K562 (cell line): ENCODE measurements around the gene ZNF627. TPM values are rescaled to one million over a fixed set of nuclear protein-coding genes. Genes with fewer than 3 reads are reported as not detected.
A peak's percentile ranks its signal among the peaks of the same experiment; 100 is the strongest.

Experiments
- GABPB1 ChIP-seq: sonication (generic); formaldehyde crosslinking; IDR thresholded peaks from 2 replicates; pipeline ENCODE4 v1.8.0; 2022; ENCODE audit warnings: mild to moderate bottlenecking, missing genetic modification reagents
- MXD1 ChIP-seq: fragments of 250-450 bp; sonication (Bioruptor Pico); IDR thresholded peaks from 2 replicates; pipeline ENCODE4 v1.8.0; 2021; ENCODE audit warnings: borderline replicate concordance, mild to moderate bottlenecking, moderate library complexity; ENCODE audit not compliant: poor library complexity, severe bottlenecking
- NCOR1 ChIP-seq: fragments of 450-650 bp; IDR thresholded peaks from 2 replicates; pipeline ENCODE4 v1.6.1; 2016; ENCODE audit warnings: mild to moderate bottlenecking, moderate library complexity
- NONO ChIP-seq, 2 experiments: fragments of 200-400 bp in 1 of 2; fragments of 450-650 bp in 1 of 2; formaldehyde crosslinking in 1 of 2; IDR thresholded peaks; 2 replicates each; pipeline ENCODE4 v1.6.1; 2017; ENCODE audit warnings: low read depth in 2 of 2, mild to moderate bottlenecking in 2 of 2, moderate library complexity in 2 of 2, low read length in 1 of 2
- RAD21 ChIP-seq, 2 experiments: fragments of 250-450 bp in 1 of 2; fragments of 450-650 bp in 1 of 2; sonication (Bioruptor Pico) in 1 of 2; formaldehyde crosslinking in 1 of 2; IDR thresholded peaks in 1 of 2; conservative IDR thresholded peaks in 1 of 2; 2 replicates each; pipeline versions ENCODE4 v1.4.0 to v1.8.0; 2020 to 2022; ENCODE audit warnings: mild to moderate bottlenecking in 2 of 2, moderate library complexity in 1 of 2
- SMAD4 ChIP-seq: fragments of 250-450 bp; sonication (Bioruptor Pico); conservative IDR thresholded peaks from 2 replicates; pipeline ENCODE4 v1.8.0; 2021; ENCODE audit warnings: inconsistent platforms, mild to moderate bottlenecking, moderate library complexity
- ZBTB11 ChIP-seq, 3 experiments: fragments of 200-800 bp in 1 of 3; fragments of 250-450 bp in 1 of 3; fragments of 450-650 bp in 1 of 3; sonication (Bioruptor Pico) in 1 of 3; sonication (Bioruptor generic) in 1 of 3; formaldehyde crosslinking in 1 of 3; IDR thresholded peaks; 2 replicates each; pipeline versions ENCODE4 v1.6.1 to v1.8.0; 2016 to 2022; ENCODE audit warnings: mild to moderate bottlenecking in 2 of 3, missing genetic modification characterization in 2 of 3, missing compliant biosample characterization in 1 of 3, moderate library complexity in 1 of 3
- ZNF174 ChIP-seq: fragments of 250-450 bp; sonication (Bioruptor Pico); IDR thresholded peaks from 2 replicates; pipeline ENCODE4 v1.4.0; 2020; ENCODE audit warnings: mild to moderate bottlenecking
- ZNF830 ChIP-seq: fragments of 250-450 bp; sonication (Bioruptor Pico); IDR thresholded peaks from 2 replicates; pipeline ENCODE4 v1.5.0; 2021; ENCODE audit warnings: mild to moderate bottlenecking
- polyA plus RNA-seq, 8 experiments: library from polyadenylated mRNA; depleted of rRNA in 4 of 8; stranded (reverse) in 5 of 8; unstranded in 3 of 8; fragments of >200 nt; fragmentation: Nextera tagmentation in 2 of 8; fragmentation: Illumina TruSeq in 1 of 8; extraction: Ambion mirVana in 2 of 8; extraction: Trizol in 1 of 8; gene quantifications; 2 replicates each; pipeline versions ENCODE4 v1.2.1 to v1.2.3, GENCODE V29; 2011 to 2014; ENCODE audit warnings: inconsistent platforms in 1 of 8, missing spikeins in 1 of 8
- total RNA-seq, 7 experiments: library from RNA; depleted of rRNA in 6 of 7; stranded (reverse); fragments of >200 nt in 6 of 7; fragmentation: Illumina TruSeq in 2 of 7; extraction: Trizol in 2 of 7; gene quantifications; 2 replicates each; pipeline versions ENCODE4 v1.2.1 to v1.2.3, GENCODE V29; 2011 to 2021; ENCODE audit warnings: low replicate concordance in 1 of 7
- TF ChIP-seq, protein P1 (sequence below): sonication (generic); formaldehyde crosslinking; IDR thresholded peaks from 2 replicates; pipeline ENCODE4 v1.4.0; 2020; ENCODE audit warnings: mild to moderate bottlenecking, missing genetic modification reagents
- TF ChIP-seq, protein P2 (sequence below): IDR thresholded peaks from 3 replicates; pipeline ENCODE4 v1.6.1; 2011; ENCODE audit warnings: borderline replicate concordance, mild to moderate bottlenecking, moderate library complexity; ENCODE audit not compliant: insufficient read length; ENCODE audit errors: extremely low read depth
- TF ChIP-seq, protein P3 (sequence below), 2 experiments: fragments of 200-800 bp in 1 of 2; sonication (Bioruptor generic) in 1 of 2; sonication (generic) in 1 of 2; formaldehyde crosslinking in 1 of 2; IDR thresholded peaks in 1 of 2; conservative IDR thresholded peaks in 1 of 2; 2 replicates each; pipeline versions ENCODE4 v1.5.0 to v1.6.1; 2016 to 2020; ENCODE audit warnings: missing compliant biosample characterization in 1 of 2, missing genetic modification characterization in 1 of 2, missing genetic modification reagents in 1 of 2

ZNF627 gene
- total and polyA plus RNA-seq, 9 of the 15 experiments (the other 6 are each of a cell fraction or from before 2014, with no cell fraction given): 6.4 to 19.9 (median 10.6) TPM

DNA sequence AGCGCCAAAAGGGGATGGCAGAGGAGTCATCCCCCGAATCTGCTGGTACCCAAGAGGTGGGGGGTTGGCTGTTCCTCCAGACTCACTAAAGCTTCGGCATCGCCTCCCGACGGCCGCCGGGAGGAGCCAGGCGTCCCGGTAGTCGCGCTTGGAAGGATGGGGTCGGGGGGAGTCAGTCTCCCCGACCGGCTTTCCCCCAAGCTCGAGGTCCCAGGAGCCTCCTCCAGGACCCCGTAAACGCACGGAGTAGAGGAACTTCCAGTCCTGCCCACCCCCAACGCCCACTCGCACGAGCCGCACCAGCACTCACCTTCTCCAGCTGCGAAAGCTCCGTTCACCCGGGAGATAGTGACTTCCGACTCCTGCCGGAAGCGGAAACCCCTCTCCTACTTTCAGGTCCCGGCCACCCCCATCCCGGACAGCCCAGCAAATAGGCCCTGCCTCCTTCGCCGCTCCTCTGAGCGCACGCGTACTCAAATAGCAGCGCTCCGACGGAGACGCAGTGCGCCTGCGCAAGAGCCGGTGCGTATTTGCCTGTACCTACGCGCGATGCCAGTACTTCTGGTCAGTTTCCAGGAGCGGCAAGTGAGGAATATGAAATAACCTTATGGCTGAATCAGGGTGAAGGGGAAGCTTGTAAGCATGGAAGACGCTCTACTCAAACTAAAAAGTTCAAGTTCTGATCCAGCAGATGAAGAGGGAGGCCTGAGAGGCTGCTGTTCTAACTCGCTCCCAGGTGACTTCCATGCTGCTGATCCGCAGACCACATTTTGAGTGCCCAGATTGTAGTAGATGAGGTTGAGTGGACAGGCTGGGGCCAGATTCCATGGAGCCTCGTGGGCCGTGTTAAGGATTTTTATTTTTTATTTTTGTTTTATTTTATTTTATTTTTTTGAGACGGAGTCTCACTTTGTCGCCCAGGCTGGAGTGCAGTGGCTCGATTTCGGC is 38.1 kb upstream of the ZNF627 start, which contains the start of gene ELOF1 (continued):
- TF ChIP-seq NCOR1: no peak
- TF ChIP-seq RAD21 (CRISPR knock-in tag; conservative IDR thresholded peaks at IDR 0.05 in 1 of 2, IDR thresholded peaks at IDR 0.05 in 1 of 2): peak in 1 of 2 experiments; percentile 30; a peak in 3 of 4 replicates
- peak in 2 of 3 experiments; percentile 33 to 89; a peak in 3 of 6 replicates for TF ChIP-seq ZBTB11 (CRISPR knock-in tag; IDR thresholded peaks at IDR 0.05)
- TF ChIP-seq, protein P1, sequence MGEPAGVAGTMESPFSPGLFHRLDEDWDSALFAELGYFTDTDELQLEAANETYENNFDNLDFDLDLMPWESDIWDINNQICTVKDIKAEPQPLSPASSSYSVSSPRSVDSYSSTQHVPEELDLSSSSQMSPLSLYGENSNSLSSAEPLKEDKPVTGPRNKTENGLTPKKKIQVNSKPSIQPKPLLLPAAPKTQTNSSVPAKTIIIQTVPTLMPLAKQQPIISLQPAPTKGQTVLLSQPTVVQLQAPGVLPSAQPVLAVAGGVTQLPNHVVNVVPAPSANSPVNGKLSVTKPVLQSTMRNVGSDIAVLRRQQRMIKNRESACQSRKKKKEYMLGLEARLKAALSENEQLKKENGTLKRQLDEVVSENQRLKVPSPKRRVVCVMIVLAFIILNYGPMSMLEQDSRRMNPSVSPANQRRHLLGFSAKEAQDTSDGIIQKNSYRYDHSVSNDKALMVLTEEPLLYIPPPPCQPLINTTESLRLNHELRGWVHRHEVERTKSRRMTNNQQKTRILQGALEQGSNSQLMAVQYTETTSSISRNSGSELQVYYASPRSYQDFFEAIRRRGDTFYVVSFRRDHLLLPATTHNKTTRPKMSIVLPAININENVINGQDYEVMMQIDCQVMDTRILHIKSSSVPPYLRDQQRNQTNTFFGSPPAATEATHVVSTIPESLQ (CRISPR knock-in tag): no peak
- TF ChIP-seq, protein P2, sequence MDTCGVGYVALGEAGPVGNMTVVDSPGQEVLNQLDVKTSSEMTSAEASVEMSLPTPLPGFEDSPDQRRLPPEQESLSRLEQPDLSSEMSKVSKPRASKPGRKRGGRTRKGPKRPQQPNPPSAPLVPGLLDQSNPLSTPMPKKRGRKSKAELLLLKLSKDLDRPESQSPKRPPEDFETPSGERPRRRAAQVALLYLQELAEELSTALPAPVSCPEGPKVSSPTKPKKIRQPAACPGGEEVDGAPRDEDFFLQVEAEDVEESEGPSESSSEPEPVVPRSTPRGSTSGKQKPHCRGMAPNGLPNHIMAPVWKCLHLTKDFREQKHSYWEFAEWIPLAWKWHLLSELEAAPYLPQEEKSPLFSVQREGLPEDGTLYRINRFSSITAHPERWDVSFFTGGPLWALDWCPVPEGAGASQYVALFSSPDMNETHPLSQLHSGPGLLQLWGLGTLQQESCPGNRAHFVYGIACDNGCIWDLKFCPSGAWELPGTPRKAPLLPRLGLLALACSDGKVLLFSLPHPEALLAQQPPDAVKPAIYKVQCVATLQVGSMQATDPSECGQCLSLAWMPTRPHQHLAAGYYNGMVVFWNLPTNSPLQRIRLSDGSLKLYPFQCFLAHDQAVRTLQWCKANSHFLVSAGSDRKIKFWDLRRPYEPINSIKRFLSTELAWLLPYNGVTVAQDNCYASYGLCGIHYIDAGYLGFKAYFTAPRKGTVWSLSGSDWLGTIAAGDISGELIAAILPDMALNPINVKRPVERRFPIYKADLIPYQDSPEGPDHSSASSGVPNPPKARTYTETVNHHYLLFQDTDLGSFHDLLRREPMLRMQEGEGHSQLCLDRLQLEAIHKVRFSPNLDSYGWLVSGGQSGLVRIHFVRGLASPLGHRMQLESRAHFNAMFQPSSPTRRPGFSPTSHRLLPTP: no peak
- TF ChIP-seq GABPB1 (CRISPR knock-in tag): peak; percentile 96
- no peak for TF ChIP-seq MXD1 (CRISPR knock-in tag)
- TF ChIP-seq, protein P3, sequence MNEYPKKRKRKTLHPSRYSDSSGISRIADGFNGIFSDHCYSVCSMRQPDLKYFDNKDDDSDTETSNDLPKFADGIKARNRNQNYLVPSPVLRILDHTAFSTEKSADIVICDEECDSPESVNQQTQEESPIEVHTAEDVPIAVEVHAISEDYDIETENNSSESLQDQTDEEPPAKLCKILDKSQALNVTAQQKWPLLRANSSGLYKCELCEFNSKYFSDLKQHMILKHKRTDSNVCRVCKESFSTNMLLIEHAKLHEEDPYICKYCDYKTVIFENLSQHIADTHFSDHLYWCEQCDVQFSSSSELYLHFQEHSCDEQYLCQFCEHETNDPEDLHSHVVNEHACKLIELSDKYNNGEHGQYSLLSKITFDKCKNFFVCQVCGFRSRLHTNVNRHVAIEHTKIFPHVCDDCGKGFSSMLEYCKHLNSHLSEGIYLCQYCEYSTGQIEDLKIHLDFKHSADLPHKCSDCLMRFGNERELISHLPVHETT (CRISPR knock-in tag; conservative IDR thresholded peaks at IDR 0.05 in 1 of 2, IDR thresholded peaks at IDR 0.05 in 1 of 2): peak in 1 of 2 experiments; percentile 39; a peak in 2 of 4 replicates
- TF ChIP-seq SMAD4 (CRISPR knock-in tag): no peak; the same call in 1 of the 2 replicates
- no peak for TF ChIP-seq ZNF174
- TF ChIP-seq ZNF830 (CRISPR knock-in tag): peak; percentile 29; the same call in 1 of the 2 replicates
- 0 out of 4 replicates have a peak, but pooled peaks of 1 of the 2 experiments have one; percentile 16 for TF ChIP-seq NONO (IDR thresholded peaks at IDR 0.05; ENCODE audit: low read depth in 2 of 2, low read length in 1 of 2)
